Measurements from ENCODE around the gene TAF6.

DNA sequence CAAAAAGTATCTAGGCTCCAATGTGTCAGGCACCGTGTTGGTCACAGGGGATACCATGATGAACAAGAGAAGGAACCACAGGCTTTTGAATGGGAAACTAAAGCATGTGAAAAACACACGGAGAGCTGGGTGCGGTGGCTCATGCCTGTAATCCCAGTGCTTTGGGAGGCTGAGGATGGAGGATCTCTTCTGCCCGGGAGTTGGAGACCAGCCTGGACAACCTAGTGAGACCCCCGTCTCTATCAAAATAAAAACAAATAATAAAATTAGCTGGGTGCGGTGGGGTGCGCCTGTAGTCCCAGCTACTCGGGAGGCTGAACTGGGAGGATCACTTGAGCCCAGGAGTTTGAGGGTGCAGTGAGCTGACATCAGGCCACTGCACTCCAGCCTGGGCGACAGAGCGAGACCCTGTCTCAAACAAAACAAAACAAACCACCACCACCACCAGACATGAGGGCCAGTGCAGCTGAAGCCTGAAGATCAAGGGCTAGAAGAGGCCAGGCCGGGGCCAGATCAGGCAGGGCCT lies 31.0 kb downstream of the TAF6 start:
- TF ChIP-seq POLR2A (IDR thresholded peaks at IDR 0.05; ENCODE audit: low read depth, low read length) (no peak), SPI1 (IDR thresholded peaks at IDR 0.05; ENCODE audit: low read depth, low read length) (no peak)

All from GM12891 (cell line).